Natural killer cell treated with Interleukin-12 subunit alpha and Interleukin-12 subunit beta and Interleukin-15 and Interleukin-18, amount 100 ng/mL, for 72 hours (primary cell): Measurements from ENCODE around the gene MTFR1L. TPM values are rescaled to one million over a fixed set of nuclear protein-coding genes. Genes with fewer than 3 reads are reported as not detected.

ENCODE experiments used
- ATAC-seq, 2 donors: fragments of 150-1000 bp; cut with Tn5 transposase in 1 of 2; sonication (Bioruptor Pico), chemical (Tn5 transposase) in 1 of 2; 2 replicates each; pipeline ENCODE4 v1.10.0; 2021
- DNase-seq: peaks from one replicate; pipeline ENCODE4 v3.0.0; 2022; ENCODE audit warnings: low spot score
- H3K27ac Mint-ChIP-seq, 2 donors: 1 replicate in 1 of 2; 2 replicates in 1 of 2; pipeline ENCODE4 v1.8.0; 2022; ENCODE audit warnings: mixed read lengths in 2 of 2, mild to moderate bottlenecking in 1 of 2, moderate library complexity in 1 of 2
- H3K27me3 Mint-ChIP-seq, 2 donors: 1 replicate in 1 of 2; 2 replicates in 1 of 2; pipeline ENCODE4 v1.8.0; 2022; ENCODE audit warnings: mixed read lengths in 2 of 2
- H3K36me3 Mint-ChIP-seq: one replicate; pipeline ENCODE4 v1.8.0; 2022; ENCODE audit warnings: mixed read lengths
- H3K4me1 Mint-ChIP-seq, 2 donors: 1 replicate in 1 of 2; 2 replicates in 1 of 2; pipeline ENCODE4 v1.8.0; 2022; ENCODE audit warnings: low read depth in 2 of 2, mixed read lengths in 2 of 2, mild to moderate bottlenecking in 1 of 2
- H3K4me3 Mint-ChIP-seq: one replicate; pipeline ENCODE4 v1.8.0; 2022; ENCODE audit warnings: mixed read lengths
- H3K9me3 Mint-ChIP-seq: 2 replicates; pipeline ENCODE4 v1.8.0; 2022; ENCODE audit warnings: mixed read lengths
- total RNA-seq, 2 donors: library from RNA; stranded (reverse); gene quantifications; one replicate each; pipeline ENCODE4 v1.2.3, GENCODE V29; 2022

The MTFR1L gene
- total RNA-seq, 2 donors from 2014 or later = 29.8 to 37.3 TPM

GRCh38 chr1:25861316-25862286 lies 41.8 kb downstream of the MTFR1L start:
- no peak overlapping the region for H3K27ac Mint-ChIP-seq
- no peaks in the 10 kb centered on the region for H3K9me3 Mint-ChIP-seq
- no peak for ATAC-seq

GRCh38 chr1:25862785-25863485 lies 43.2 kb downstream of the MTFR1L start:
- no peaks in the 10 kb centered on the region for H3K9me3 Mint-ChIP-seq
- H3K4me3 Mint-ChIP-seq = no peak overlapping the region
- peaks cover 18 to 27% of the 10 kb centered on the region in 2 donors for H3K4me1 Mint-ChIP-seq
- no peaks in the 10 kb centered on the region for H3K27me3 Mint-ChIP-seq
- ATAC-seq (no peak), DNase-seq (no peak)
- H3K36me3 Mint-ChIP-seq = no peaks in the 10 kb centered on the region
- no peak overlapping the region for H3K27ac Mint-ChIP-seq

More at GRCh38 chr1:25861316-25862286, 41.8 kb downstream of the MTFR1L start:
- Mint-ChIP-seq H3K4me3 (peak overlapping the region; percentile 38), H3K27me3 (no peaks in the 10 kb centered on the region), H3K36me3 (no peaks in the 10 kb centered on the region), H3K4me1 (peaks cover 18 to 27% of the 10 kb centered on the region in 2 donors)
- no peak for DNase-seq

- Mint-ChIP-seq H3K27ac (no peak overlapping the region), H3K4me3 (no peak overlapping the region), H3K4me1 (peaks cover 14 to 21% of the 10 kb centered on the region in 2 donors), H3K36me3 (no peaks in the 10 kb centered on the region), H3K9me3 (no peaks in the 10 kb centered on the region), H3K27me3 (no peaks in the 10 kb centered on the region)
- no peak for ATAC-seq
- DNase-seq = no peak
Measured at GRCh38 chr1:25863486-25864262, 43.9 kb downstream of the MTFR1L start.

- H3K27me3 Mint-ChIP-seq = no peaks in the 10 kb centered on the region
- no peak for ATAC-seq
- H3K9me3 Mint-ChIP-seq = no peaks in the 10 kb centered on the region
- no peak for DNase-seq
- H3K27ac Mint-ChIP-seq = no peak overlapping the region
- H3K36me3 Mint-ChIP-seq = no peaks in the 10 kb centered on the region
- H3K4me1 Mint-ChIP-seq = peaks cover 9 to 13% of the 10 kb centered on the region in 2 donors
- no peak overlapping the region for H3K4me3 Mint-ChIP-seq
Measured at GRCh38 chr1:25864434-25864833, 44.7 kb downstream of the MTFR1L start.

- Mint-ChIP-seq H3K4me1 (peaks cover 3 to 4% of the 10 kb centered on the region in 2 donors), H3K27ac (no peak overlapping the region), H3K27me3 (no peaks in the 10 kb centered on the region), H3K36me3 (no peaks in the 10 kb centered on the region), H3K9me3 (no peaks in the 10 kb centered on the region), H3K4me3 (no peak overlapping the region)
- DNase-seq (no peak), ATAC-seq (no peak)
Measured at GRCh38 chr1:25866288-25866687, 46.5 kb downstream of the MTFR1L start.

GRCh38 chr1:25867210-25867991 lies 47.6 kb downstream of the MTFR1L start:
- no peak overlapping the region for H3K27ac Mint-ChIP-seq
- no peaks in the 10 kb centered on the region for H3K4me1 Mint-ChIP-seq
- H3K36me3 Mint-ChIP-seq = no peaks in the 10 kb centered on the region
- H3K27me3 Mint-ChIP-seq = no peaks in the 10 kb centered on the region
- H3K4me3 Mint-ChIP-seq = no peak overlapping the region
- ATAC-seq (no peak), DNase-seq (no peak)
- H3K9me3 Mint-ChIP-seq = no peaks in the 10 kb centered on the region

- Mint-ChIP-seq H3K36me3 (no peaks in the 10 kb centered on the region), H3K9me3 (no peaks in the 10 kb centered on the region), H3K27me3 (no peaks in the 10 kb centered on the region), H3K4me1 (peaks cover 3 to 4% of the 10 kb centered on the region in 2 donors), H3K4me3 (no peak overlapping the region), H3K27ac (no peak overlapping the region)
- no peak for DNase-seq
- ATAC-seq = peak in 1 of 2 donors; percentile 19
Measured at GRCh38 chr1:25869909-25870606, 50.3 kb downstream of the MTFR1L start.

GRCh38 chr1:25870614-25871013 lies 50.9 kb downstream of the MTFR1L start:
- no peaks in the 10 kb centered on the region for H3K9me3 Mint-ChIP-seq
- H3K4me1 Mint-ChIP-seq = peaks cover 4% of the 10 kb centered on the region in 2 donors
- no peak overlapping the region for H3K4me3 Mint-ChIP-seq
- ATAC-seq (no peak), DNase-seq (no peak)
- no peaks in the 10 kb centered on the region for H3K27me3 Mint-ChIP-seq
- no peak overlapping the region for H3K27ac Mint-ChIP-seq
- no peaks in the 10 kb centered on the region for H3K36me3 Mint-ChIP-seq

- ATAC-seq = no peak
- Mint-ChIP-seq H3K4me1 (peaks cover 4% of the 10 kb centered on the region in 2 donors), H3K36me3 (no peaks in the 10 kb centered on the region), H3K4me3 (no peak overlapping the region), H3K9me3 (no peaks in the 10 kb centered on the region), H3K27ac (no peak overlapping the region), H3K27me3 (no peaks in the 10 kb centered on the region)
- no peak for DNase-seq
Measured at GRCh38 chr1:25871086-25871703, 51.4 kb downstream of the MTFR1L start.

- no peak overlapping the region for H3K4me3 Mint-ChIP-seq
- DNase-seq (no peak), ATAC-seq (no peak)
- H3K9me3 Mint-ChIP-seq = no peaks in the 10 kb centered on the region
- H3K36me3 Mint-ChIP-seq = no peaks in the 10 kb centered on the region
- peaks cover 4 to 7% of the 10 kb centered on the region in 2 donors for H3K4me1 Mint-ChIP-seq
- no peaks in the 10 kb centered on the region for H3K27me3 Mint-ChIP-seq
- H3K27ac Mint-ChIP-seq = no peak overlapping the region
Measured at GRCh38 chr1:25871704-25872494, 52.1 kb downstream of the MTFR1L start.

- Mint-ChIP-seq H3K9me3 (no peaks in the 10 kb centered on the region), H3K27me3 (no peaks in the 10 kb centered on the region), H3K27ac (no peak overlapping the region), H3K36me3 (no peaks in the 10 kb centered on the region), H3K4me3 (no peak overlapping the region), H3K4me1 (peaks cover 4 to 7% of the 10 kb centered on the region in 2 donors)
- ATAC-seq (no peak), DNase-seq (no peak)
Measured at GRCh38 chr1:25872713-25873112, 53.0 kb downstream of the MTFR1L start.

- peaks cover 4 to 7% of the 10 kb centered on the region in 2 donors for H3K4me1 Mint-ChIP-seq
- H3K4me3 Mint-ChIP-seq = no peak overlapping the region
- H3K27me3 Mint-ChIP-seq = no peaks in the 10 kb centered on the region
- ATAC-seq (no peak), DNase-seq (no peak)
- H3K36me3 Mint-ChIP-seq = no peaks in the 10 kb centered on the region
- H3K27ac Mint-ChIP-seq = no peak overlapping the region
- no peaks in the 10 kb centered on the region for H3K9me3 Mint-ChIP-seq
Measured at GRCh38 chr1:25873120-25873519, 53.4 kb downstream of the MTFR1L start.
